ENCODE results near the gene CCL24. TPM values are rescaled to one million over a fixed set of nuclear protein-coding genes. Genes with fewer than 3 reads are reported as not detected.

Gene CCL24
- total and polyA plus RNA-seq, 2 of the 4 experiments (the other 2 are of a cell fraction): not detected

DNA sequence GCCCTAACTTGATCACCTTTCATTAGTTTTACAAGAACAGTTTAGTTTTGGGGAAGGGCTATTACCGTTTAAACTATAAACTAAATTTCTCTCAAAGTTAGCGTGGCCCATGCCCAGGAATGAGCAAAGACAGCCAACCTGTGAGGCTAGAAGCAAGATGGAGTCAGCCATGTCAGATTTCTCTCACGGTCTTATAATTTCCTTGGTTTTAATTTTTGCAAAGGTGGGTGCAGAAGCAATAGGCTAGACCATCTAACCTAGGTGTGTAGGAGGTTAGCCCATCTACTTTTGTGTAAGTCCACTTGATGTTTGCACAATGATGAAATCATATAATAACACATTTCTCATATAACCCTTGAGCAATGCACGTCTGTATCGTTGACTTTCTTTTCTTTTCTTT lies 8.9 kb downstream of the CCL24 start:
- WGBS, 2 experiments (ENCODE audit: extremely low coverage in 2 of 2, insufficient read length in 1 of 2): 100% methylated on average over 2 of the region's 5 CpGs; no CpG with 5 or more reads in 1 of the 2 experiments
- Histone ChIP-seq H2BK15ac (ENCODE audit: low read depth, low read length) (no peak overlapping the region), H3K9me3 (ENCODE audit: control insufficient read depth, insufficient read depth, low read length) (peaks cover 20% of the 10 kb centered on the region), H2BK5ac (ENCODE audit: low read depth, low read length, poor library complexity, severe bottlenecking) (no peak overlapping the region), H3K4ac (ENCODE audit: low read depth, low read length) (no peak overlapping the region), H3K36me3 (ENCODE audit: control insufficient read depth, insufficient read depth, low read length) (no peaks in the 10 kb centered on the region), H2BK20ac (ENCODE audit: low read depth, low read length) (no peak overlapping the region), H3K56ac (ENCODE audit: extremely low read depth, insufficient read depth, low read length) (no peak overlapping the region), H3K14ac (replicated peaks; ENCODE audit: low read depth, low read length) (no peak overlapping the region), H3K27ac (ENCODE audit: insufficient read depth, low read length) (no peak overlapping the region), H3K9me1 (ENCODE audit: insufficient read depth, low read length) (no peaks in the 10 kb centered on the region), H3K27me3 (ENCODE audit: control insufficient read depth, insufficient read depth, low read length) (peaks cover 7% of the 10 kb centered on the region), H3K4me1 (ENCODE audit: control insufficient read depth, insufficient read depth, low read length) (no peaks in the 10 kb centered on the region), H2AK9ac (replicated peaks; ENCODE audit: low read depth, low read length, poor library complexity) (no peak overlapping the region), H2AK5ac (ENCODE audit: low read depth, low read length) (no peak overlapping the region), H3K9ac (ENCODE audit: low read depth, low read length) (no peak overlapping the region), H3K79me1 (ENCODE audit: low read depth in 1 of 2, low read length in 2 of 2) (no peaks in the 10 kb centered on the region), H4K8ac (ENCODE audit: low read depth in 2 of 2, low read length in 2 of 2) (no peak overlapping the region), H2BK120ac (ENCODE audit: low read depth, low read length) (no peak overlapping the region), H3K4me2 (ENCODE audit: low read depth, low read length) (no peak overlapping the region), H4K5ac (ENCODE audit: low read depth, low read length) (no peak overlapping the region), H4K20me1 (ENCODE audit: insufficient read depth, low read length) (no peaks in the 10 kb centered on the region), H4K91ac (ENCODE audit: insufficient read depth, low read depth, low read length) (no peak overlapping the region), H2AFZ (replicated peaks; ENCODE audit: low read length, poor library complexity) (no peak overlapping the region), H3K23ac (ENCODE audit: low read depth, low read length) (no peak overlapping the region), H3K4me3 (ENCODE audit: insufficient read depth, low read depth, low read length) (no peak overlapping the region), H3K18ac (ENCODE audit: low read depth, low read length) (no peak overlapping the region)
- dilution Hi-C loops (cut with HindIII; ENCODE audit: low sequenced_read_pairs, unreplicated experiment): no loop called here
- in situ Hi-C loops (cut with MboI; ENCODE audit: low sequenced_read_pairs): no loop called here
- no TSS peak for BruUV-seq (replicated peaks)
- ATAC-seq (ENCODE audit: low read depth) (no peak), DNase-seq (no peak)
- intact Hi-C loops (cut with micrococcal nuclease): no loop called here
- ChIA-PET CTCF (no interaction called here), POLR2A (ENCODE audit: unreplicated experiment) (no interaction called here)
- TF ChIP-seq NFE2L2 (IDR thresholded peaks at IDR 0.05; ENCODE audit: low read depth, low read length) (no peak), BHLHE40 (IDR thresholded peaks at IDR 0.05; ENCODE audit: low read depth, low read length) (no peak), SMC3 (IDR thresholded peaks at IDR 0.05; ENCODE audit: low read depth, low read length) (no peak), RFX5 (IDR thresholded peaks at IDR 0.05; ENCODE audit: low read depth, low read length) (no peak), POLR2A (IDR thresholded peaks at IDR 0.05; ENCODE audit: low read depth, low read length) (no peak), RCOR1 (IDR thresholded peaks at IDR 0.05; ENCODE audit: insufficient replicate concordance, low read length) (no peak), MXI1 (IDR thresholded peaks at IDR 0.05; ENCODE audit: borderline replicate concordance, low read depth, low read length) (no peak), MAZ (IDR thresholded peaks at IDR 0.05; ENCODE audit: borderline replicate concordance, low read depth, low read length) (no peak), FOS (IDR thresholded peaks at IDR 0.05; ENCODE audit: low read depth, low read length) (no peak), CHD1 (IDR thresholded peaks at IDR 0.05; ENCODE audit: low read depth, low read length) (no peak), CEBPB (IDR thresholded peaks at IDR 0.05; ENCODE audit: low read depth, low read length) (no peak)
- TF ChIP-seq, protein P1, sequence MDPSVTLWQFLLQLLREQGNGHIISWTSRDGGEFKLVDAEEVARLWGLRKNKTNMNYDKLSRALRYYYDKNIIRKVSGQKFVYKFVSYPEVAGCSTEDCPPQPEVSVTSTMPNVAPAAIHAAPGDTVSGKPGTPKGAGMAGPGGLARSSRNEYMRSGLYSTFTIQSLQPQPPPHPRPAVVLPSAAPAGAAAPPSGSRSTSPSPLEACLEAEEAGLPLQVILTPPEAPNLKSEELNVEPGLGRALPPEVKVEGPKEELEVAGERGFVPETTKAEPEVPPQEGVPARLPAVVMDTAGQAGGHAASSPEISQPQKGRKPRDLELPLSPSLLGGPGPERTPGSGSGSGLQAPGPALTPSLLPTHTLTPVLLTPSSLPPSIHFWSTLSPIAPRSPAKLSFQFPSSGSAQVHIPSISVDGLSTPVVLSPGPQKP (IDR thresholded peaks at IDR 0.05; ENCODE audit: borderline replicate concordance, low read depth, low read length): no peak
- TF ChIP-seq, protein P2, sequence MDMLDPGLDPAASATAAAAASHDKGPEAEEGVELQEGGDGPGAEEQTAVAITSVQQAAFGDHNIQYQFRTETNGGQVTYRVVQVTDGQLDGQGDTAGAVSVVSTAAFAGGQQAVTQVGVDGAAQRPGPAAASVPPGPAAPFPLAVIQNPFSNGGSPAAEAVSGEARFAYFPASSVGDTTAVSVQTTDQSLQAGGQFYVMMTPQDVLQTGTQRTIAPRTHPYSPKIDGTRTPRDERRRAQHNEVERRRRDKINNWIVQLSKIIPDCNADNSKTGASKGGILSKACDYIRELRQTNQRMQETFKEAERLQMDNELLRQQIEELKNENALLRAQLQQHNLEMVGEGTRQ (IDR thresholded peaks at IDR 0.05; ENCODE audit: low read depth, low read length): no peak
- TF ChIP-seq, protein P3, sequence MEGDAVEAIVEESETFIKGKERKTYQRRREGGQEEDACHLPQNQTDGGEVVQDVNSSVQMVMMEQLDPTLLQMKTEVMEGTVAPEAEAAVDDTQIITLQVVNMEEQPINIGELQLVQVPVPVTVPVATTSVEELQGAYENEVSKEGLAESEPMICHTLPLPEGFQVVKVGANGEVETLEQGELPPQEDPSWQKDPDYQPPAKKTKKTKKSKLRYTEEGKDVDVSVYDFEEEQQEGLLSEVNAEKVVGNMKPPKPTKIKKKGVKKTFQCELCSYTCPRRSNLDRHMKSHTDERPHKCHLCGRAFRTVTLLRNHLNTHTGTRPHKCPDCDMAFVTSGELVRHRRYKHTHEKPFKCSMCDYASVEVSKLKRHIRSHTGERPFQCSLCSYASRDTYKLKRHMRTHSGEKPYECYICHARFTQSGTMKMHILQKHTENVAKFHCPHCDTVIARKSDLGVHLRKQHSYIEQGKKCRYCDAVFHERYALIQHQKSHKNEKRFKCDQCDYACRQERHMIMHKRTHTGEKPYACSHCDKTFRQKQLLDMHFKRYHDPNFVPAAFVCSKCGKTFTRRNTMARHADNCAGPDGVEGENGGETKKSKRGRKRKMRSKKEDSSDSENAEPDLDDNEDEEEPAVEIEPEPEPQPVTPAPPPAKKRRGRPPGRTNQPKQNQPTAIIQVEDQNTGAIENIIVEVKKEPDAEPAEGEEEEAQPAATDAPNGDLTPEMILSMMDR (conservative IDR thresholded peaks at IDR 0.05; ENCODE audit: low read depth, low read length): no peak

Data from IMR-90 (cell line).